GM06990 (cell line): ENCODE data around the gene C11orf24.
A peak's percentile ranks its signal among the peaks of the same experiment; 100 is the strongest.

ENCODE experiments used
- DNase-seq: peaks from one replicate; pipeline ENCODE4 v3.0.0-alpha.2; 2011; ENCODE audit not compliant: insufficient read length; ENCODE audit errors: extremely low read depth
- H3K27me3 ChIP-seq: replicated peaks from 2 replicates; pipeline ENCODE4 v1.6.0; 2011; ENCODE audit warnings: low read length; ENCODE audit not compliant: control insufficient read depth, insufficient read depth
- H3K36me3 ChIP-seq: 2 replicates; pipeline ENCODE4 v1.5.1; 2011; ENCODE audit warnings: low read length; ENCODE audit not compliant: control insufficient read depth, insufficient read depth
- H3K4me3 ChIP-seq: replicated peaks from 2 replicates; pipeline ENCODE4 v1.5.1; 2011; ENCODE audit warnings: low read depth, mild to moderate bottlenecking, control low read depth, low read length
- TF ChIP-seq, protein P1 (sequence below): IDR thresholded peaks from 2 replicates; pipeline ENCODE4 v1.5.1; 2011; ENCODE audit warnings: low read length, control low read depth, mild to moderate bottlenecking, inconsistent platforms; ENCODE audit not compliant: insufficient read depth, poor library complexity, severe bottlenecking

Gene C11orf24

DNA sequence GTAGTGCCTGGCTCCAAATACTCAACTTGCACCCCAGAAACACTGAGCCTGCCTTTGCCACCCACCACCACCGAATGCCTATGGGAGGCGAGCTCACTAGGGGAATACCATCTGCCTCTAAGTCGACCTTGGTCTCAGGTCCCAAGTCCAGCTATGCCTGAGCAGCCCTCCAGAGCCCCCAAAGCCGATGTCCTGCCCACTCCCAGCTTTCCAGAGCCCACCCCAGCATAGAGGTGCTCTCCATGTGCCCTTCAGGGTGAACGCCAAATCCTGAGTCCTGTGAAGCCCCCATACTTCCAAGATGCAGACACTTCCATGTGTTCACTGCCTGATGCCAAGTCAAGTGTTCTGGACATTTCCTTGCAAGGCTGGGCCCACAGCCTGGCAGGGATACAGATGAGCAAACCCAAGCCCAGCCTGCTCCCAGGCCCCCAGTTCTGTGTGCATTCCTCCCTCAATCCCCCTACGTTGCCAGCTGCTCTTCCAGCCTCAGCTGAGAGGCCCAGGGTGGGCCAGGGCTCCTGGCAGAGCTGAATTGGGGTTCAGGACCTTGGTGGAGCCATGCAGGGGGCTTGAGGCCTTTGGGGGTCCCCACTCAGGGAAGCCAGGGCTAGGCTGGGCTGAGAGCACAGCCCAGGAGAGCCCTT lies 56.1 kb downstream of the C11orf24 start:
- H3K27me3 ChIP-seq: peaks cover 4% of the 10 kb centered on the region; the same call in 1 of the 2 replicates
- TF ChIP-seq, protein P1, sequence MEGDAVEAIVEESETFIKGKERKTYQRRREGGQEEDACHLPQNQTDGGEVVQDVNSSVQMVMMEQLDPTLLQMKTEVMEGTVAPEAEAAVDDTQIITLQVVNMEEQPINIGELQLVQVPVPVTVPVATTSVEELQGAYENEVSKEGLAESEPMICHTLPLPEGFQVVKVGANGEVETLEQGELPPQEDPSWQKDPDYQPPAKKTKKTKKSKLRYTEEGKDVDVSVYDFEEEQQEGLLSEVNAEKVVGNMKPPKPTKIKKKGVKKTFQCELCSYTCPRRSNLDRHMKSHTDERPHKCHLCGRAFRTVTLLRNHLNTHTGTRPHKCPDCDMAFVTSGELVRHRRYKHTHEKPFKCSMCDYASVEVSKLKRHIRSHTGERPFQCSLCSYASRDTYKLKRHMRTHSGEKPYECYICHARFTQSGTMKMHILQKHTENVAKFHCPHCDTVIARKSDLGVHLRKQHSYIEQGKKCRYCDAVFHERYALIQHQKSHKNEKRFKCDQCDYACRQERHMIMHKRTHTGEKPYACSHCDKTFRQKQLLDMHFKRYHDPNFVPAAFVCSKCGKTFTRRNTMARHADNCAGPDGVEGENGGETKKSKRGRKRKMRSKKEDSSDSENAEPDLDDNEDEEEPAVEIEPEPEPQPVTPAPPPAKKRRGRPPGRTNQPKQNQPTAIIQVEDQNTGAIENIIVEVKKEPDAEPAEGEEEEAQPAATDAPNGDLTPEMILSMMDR: no peak
- H3K36me3 ChIP-seq: no peaks in the 10 kb centered on the region
- no peak for DNase-seq
- H3K4me3 ChIP-seq: no peak overlapping the region

DNA sequence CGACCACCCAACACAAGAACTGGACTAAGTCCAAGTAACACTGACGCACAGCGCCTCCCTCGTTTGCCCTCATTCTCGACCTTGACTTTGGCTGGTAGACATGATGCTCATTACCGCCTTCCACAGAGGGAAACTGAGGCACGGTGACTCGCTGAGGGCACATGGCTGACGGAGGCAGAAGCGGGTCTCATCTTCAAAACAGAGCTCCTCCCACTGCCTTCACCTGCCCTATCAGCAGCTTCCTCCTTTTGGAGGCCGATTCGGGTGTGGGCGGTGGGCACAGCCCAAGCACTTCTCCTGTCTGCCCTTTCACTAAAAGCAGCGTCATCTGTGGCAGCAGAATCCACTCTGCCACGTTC lies 56.7 kb downstream of the C11orf24 start:
- no peaks in the 10 kb centered on the region for H3K36me3 ChIP-seq
- no peak overlapping the region for H3K4me3 ChIP-seq
- DNase-seq: no peak
- peaks cover 4% of the 10 kb centered on the region; the same call in 1 of the 2 replicates for H3K27me3 ChIP-seq
- TF ChIP-seq, protein P1: no peak

DNA sequence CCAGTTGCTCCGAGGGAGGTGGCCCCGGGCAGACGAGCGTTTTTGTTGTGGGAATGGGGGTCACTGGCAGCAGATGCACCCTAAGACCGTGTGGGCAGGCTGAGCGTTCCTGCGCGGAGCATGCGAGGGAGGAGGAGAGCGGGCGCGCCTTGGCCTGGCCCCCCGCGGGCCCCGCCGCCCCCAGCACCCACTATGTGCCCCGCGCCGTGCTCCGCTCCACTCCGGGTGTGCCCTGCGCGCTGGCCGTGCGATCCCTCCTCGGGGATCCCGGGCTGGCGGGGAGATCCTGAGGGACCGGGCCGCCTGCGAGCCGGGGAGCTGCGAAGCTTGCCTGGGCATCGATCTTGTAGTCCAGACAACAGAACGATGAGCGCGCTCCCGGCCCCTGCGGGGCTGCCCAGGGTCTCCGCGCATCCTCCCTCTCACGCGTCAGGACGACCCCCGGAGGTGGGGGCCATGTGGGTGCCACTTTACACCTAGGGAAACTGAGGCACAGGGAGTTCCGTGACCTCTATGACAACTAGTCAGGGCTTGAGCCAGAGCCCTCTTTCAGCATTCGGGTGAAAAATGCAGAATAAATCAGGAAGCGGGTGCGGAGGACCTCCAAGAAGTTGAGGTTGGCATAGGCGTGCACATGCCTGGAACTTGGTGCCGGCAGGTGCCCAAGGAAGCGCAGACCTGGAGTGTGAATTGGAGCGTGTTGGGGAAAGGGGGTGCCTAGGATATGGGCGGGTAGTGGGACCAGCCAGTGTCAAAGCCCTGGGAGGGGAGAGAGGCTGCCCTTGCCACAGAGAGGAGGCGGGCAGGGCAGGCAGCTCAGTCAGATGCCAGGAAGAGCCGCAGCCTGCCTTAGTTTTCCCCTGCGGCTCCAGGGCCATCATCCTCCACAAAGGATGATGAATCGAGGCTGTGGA lies 57.3 kb downstream of the C11orf24 start:
- TF ChIP-seq, protein P1: no peak
- Histone ChIP-seq H3K4me3 (peak overlapping the region; percentile 72), H3K36me3 (no peaks in the 10 kb centered on the region), H3K27me3 (peaks cover 4% of the 10 kb centered on the region; the same call in 1 of the 2 replicates)
- DNase-seq: no peak

DNA sequence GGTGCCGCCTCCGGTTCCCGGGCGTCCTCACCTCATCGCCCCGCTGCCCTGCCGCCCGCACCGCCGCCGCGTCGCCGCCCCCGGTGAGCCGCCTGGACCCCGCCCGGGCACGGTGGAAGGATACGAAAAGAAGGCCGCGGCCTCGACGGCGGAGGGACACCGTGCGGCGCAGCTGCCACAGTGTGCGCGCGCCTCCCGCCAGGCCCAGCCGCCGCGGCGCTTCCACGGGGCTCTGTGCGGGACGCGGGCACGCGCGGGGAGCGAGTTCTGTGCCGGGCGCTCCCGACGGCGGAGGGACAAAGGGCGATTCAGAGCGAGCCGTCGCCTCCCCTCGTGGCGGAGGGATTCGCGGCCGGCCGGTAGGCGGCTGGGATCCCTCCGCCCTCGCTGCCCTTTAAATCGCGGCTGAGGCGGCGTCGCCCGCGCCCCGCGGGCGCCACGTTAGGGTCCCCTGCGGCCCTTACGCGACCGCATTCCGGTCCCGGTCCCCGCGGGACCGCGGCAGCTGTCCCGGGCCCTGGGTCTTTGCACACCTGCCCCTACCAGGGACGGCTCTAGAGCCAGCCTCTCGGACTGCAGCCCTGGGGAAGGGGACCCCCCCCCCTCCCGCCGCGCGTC lies 58.1 kb downstream of the C11orf24 start:
- TF ChIP-seq, protein P1: no peak
- Histone ChIP-seq H3K4me3 (peak overlapping the region; percentile 72), H3K27me3 (peaks cover 4% of the 10 kb centered on the region; the same call in 1 of the 2 replicates), H3K36me3 (no peaks in the 10 kb centered on the region)
- peak; percentile 96 for DNase-seq

DNA sequence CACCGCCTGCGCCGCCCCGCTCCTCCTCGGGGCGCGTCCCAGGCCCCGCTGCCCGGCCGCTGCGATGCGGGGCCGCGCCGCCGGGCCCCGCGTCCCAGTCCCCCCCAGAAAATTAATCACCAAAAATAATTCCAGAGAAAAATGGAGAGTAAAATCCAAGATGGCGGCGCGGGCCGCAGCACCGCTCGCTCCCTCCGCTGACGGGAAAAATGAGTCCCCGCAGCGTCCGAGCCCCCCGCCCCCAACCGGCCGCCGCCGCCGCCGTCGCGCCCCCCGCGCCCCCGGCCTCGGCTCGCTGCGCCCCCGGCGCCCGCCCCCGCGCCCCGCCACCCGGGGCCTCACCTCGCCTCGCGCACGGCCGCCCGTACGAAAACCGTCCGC lies 58.6 kb downstream of the C11orf24 start, which contains the start of gene KMT5B:
Gene KMT5B, minus strand, starts transcription at position 162 of the 381 bp plus-strand sequence. CDS start 23,220 bp downstream, outside the sequence.
- DNase-seq: no peak
- TF ChIP-seq, protein P1: no peak

More for the DNA sequence above, 58.6 kb downstream of the C11orf24 start, which contains the start of gene KMT5B:
- Histone ChIP-seq H3K4me3 (peak within 1 kb of the TSS; percentile 93), H3K36me3 (no peaks in the 10 kb centered on the region), H3K27me3 (peaks cover 4% of the 10 kb centered on the region; the same call in 1 of the 2 replicates)
